Fibroblast of lung (primary cell): ENCODE results near the gene PSMG3. TPM values are rescaled to one million over a fixed set of nuclear protein-coding genes. Genes with fewer than 3 reads are reported as not detected.
A peak's percentile ranks its signal among the peaks of the same experiment; 100 is the strongest.

Experiments
- DNase-seq, 2 donors: peaks; one replicate each; pipeline versions ENCODE4 v3.0.0 to v3.0.0-alpha.2; 2010; ENCODE audit warnings: low read depth in 2 of 2
- H2AFZ ChIP-seq: 2 replicates; pipeline ENCODE4 v1.5.1; 2012; ENCODE audit warnings: low read length, control low read depth, inconsistent platforms
- H3K27ac ChIP-seq: 2 replicates; pipeline ENCODE4 v1.5.1; 2011; ENCODE audit warnings: low read length, control low read depth; ENCODE audit not compliant: insufficient read depth
- H3K27me3 ChIP-seq: 2 replicates; pipeline ENCODE4 v1.5.1; 2011; ENCODE audit warnings: mild to moderate bottlenecking, low read length; ENCODE audit not compliant: control insufficient read depth, insufficient read depth
- H3K36me3 ChIP-seq: 2 replicates; pipeline ENCODE4 v1.5.1; 2011; ENCODE audit warnings: low read length; ENCODE audit not compliant: control insufficient read depth, insufficient read depth
- H3K4me1 ChIP-seq: 2 replicates; pipeline ENCODE4 v1.5.1; 2011; ENCODE audit warnings: low read length; ENCODE audit not compliant: control insufficient read depth, insufficient read depth; ENCODE audit errors: extremely low read depth
- H3K4me2 ChIP-seq: 2 replicates; pipeline ENCODE4 v1.5.1; 2011; ENCODE audit warnings: low read length, control low read depth; ENCODE audit not compliant: insufficient read depth; ENCODE audit errors: extremely low read depth
- H3K4me3 ChIP-seq, 4 experiments: fragments of 200-600 bp in 1 of 4; sonication (generic) in 1 of 4; replicated peaks in 1 of 4; 2 replicates each; pipeline ENCODE4 v1.5.1; 2011 to 2016; ENCODE audit warnings: low read length in 4 of 4, low read depth in 3 of 4, mild to moderate bottlenecking in 3 of 4, control low read depth in 2 of 4, inconsistent platforms in 1 of 4, mixed read lengths in 1 of 4; ENCODE audit not compliant: insufficient read depth in 1 of 4; ENCODE audit errors: control extremely low read depth in 1 of 4
- H3K79me2 ChIP-seq: 2 replicates; pipeline ENCODE4 v1.5.1; 2012; ENCODE audit warnings: mild to moderate bottlenecking, low read length, inconsistent platforms; ENCODE audit not compliant: control insufficient read depth, insufficient read depth
- H3K9ac ChIP-seq: 2 replicates; pipeline ENCODE4 v1.5.1; 2011; ENCODE audit warnings: mild to moderate bottlenecking, low read length, control low read depth; ENCODE audit not compliant: insufficient read depth
- H3K9me3 ChIP-seq: 2 replicates; pipeline ENCODE4 v1.5.1; 2012; ENCODE audit warnings: low read depth, low read length; ENCODE audit not compliant: control insufficient read depth, insufficient read depth
- H4K20me1 ChIP-seq: 2 replicates; pipeline ENCODE4 v1.5.1; 2011; ENCODE audit warnings: low read length; ENCODE audit not compliant: control insufficient read depth, insufficient read depth; ENCODE audit errors: extremely low read depth
- CTCF ChIP-seq, 2 donors: IDR thresholded peaks in 1 of 2; conservative IDR thresholded peaks in 1 of 2; 1 replicate in 1 of 2; 2 replicates in 1 of 2; pipeline ENCODE4 v1.5.1; 2011 to 2012; ENCODE audit warnings: low read length in 2 of 2, control low read depth in 1 of 2, inconsistent platforms in 1 of 2, low read depth in 1 of 2, mild to moderate bottlenecking in 1 of 2
- EZH2 ChIP-seq: IDR thresholded peaks from 2 replicates; pipeline ENCODE4 v1.5.1; 2012; ENCODE audit warnings: low read length, control low read depth, mild to moderate bottlenecking; ENCODE audit errors: missing control alignments
- polyA plus RNA-seq, 2 donors: library from polyadenylated mRNA; depleted of rRNA in 1 of 2; stranded (reverse) in 1 of 2; unstranded in 1 of 2; fragments of >200 nt; gene quantifications; 2 replicates each; pipeline ENCODE4 v1.2.1, GENCODE V29; 2011 to 2012; ENCODE audit warnings: missing spikeins in 1 of 2
- total RNA-seq: library from RNA; depleted of rRNA; stranded (reverse); fragments of >200 nt; gene quantifications from 2 replicates; pipeline ENCODE4 v1.2.1, GENCODE V29; 2014

Gene PSMG3
- total and polyA plus RNA-seq, 2 donors (not counting 1 experiment from before 2014, with no cell fraction given), result 19.3 to 24.6 TPM

- TF ChIP-seq EZH2 (no peak), CTCF (conservative IDR thresholded peaks at IDR 0.05 in 1 of 2, IDR thresholded peaks at IDR 0.05 in 1 of 2; ENCODE audit: low read depth in 1 of 2, low read length in 2 of 2) (no peak)
- H3K4me2 ChIP-seq, result no peak overlapping the region
- no peaks in the 10 kb centered on the region for H3K9me3 ChIP-seq
- no peak overlapping the region for H2AFZ ChIP-seq
- H4K20me1 ChIP-seq, result no peaks in the 10 kb centered on the region
- no peaks in the 10 kb centered on the region for H3K36me3 ChIP-seq
- H3K79me2 ChIP-seq, result no peaks in the 10 kb centered on the region
- no peak overlapping the region for H3K4me3 ChIP-seq
- no peak overlapping the region for H3K9ac ChIP-seq
- no peaks in the 10 kb centered on the region for H3K27me3 ChIP-seq
- H3K4me1 ChIP-seq, result no peaks in the 10 kb centered on the region
- no peak overlapping the region for H3K27ac ChIP-seq
- no peak for DNase-seq
These were observed 46.9 kb upstream of the PSMG3 start for GRCh38 chr7:1616741-1617140.

GRCh38 chr7:1611708-1612241 lies 41.9 kb upstream of the PSMG3 start:
- Histone ChIP-seq H2AFZ (no peak overlapping the region), H3K27ac (no peak overlapping the region), H3K4me2 (no peak overlapping the region), H3K4me3 (no peak overlapping the region), H3K27me3 (peaks cover 6% of the 10 kb centered on the region), H3K9ac (no peak overlapping the region), H4K20me1 (no peaks in the 10 kb centered on the region), H3K36me3 (no peaks in the 10 kb centered on the region), H3K9me3 (no peaks in the 10 kb centered on the region), H3K4me1 (no peaks in the 10 kb centered on the region), H3K79me2 (no peaks in the 10 kb centered on the region)
- no peak for TF ChIP-seq CTCF (conservative IDR thresholded peaks at IDR 0.05 in 1 of 2, IDR thresholded peaks at IDR 0.05 in 1 of 2; ENCODE audit: low read depth in 1 of 2, low read length in 2 of 2)
- TF ChIP-seq EZH2, result no peak
- peak; percentile 92 to 93 for DNase-seq

DNA sequence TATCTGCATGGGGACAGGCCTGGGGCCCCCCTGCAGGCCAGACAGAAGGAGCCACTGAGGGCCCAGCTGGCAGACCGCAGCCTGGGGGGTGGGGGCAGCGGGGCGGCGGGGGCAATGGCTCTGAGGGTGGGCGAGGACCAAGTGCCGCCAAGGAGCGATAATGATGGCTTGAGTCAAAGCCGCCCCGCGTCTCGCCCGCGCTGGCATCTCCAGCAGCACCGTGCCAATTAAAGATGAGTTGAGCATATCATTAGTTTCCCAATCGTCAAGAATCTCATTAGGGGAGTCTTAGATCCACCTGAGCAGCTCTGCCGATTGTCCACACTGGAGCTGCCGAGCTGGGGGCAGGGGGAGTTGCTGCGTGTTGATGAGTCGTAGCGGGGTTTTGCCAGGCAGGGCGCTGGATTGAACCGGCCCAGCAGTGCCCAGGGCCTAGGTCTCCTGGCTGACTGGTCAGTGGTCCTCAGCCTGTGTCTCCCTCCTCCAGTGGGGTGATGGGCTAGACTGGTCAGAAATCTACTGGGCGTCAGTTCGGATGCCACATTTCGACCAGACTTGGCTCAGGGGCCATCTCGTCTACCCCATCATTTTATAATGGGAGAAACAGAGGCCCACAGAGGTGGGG lies 41.0 kb upstream of the PSMG3 start:
- Histone ChIP-seq H3K4me2 (no peak overlapping the region), H4K20me1 (no peaks in the 10 kb centered on the region), H3K9ac (no peak overlapping the region), H2AFZ (no peak overlapping the region), H3K9me3 (no peaks in the 10 kb centered on the region), H3K4me3 (no peak overlapping the region), H3K27me3 (peaks cover 6% of the 10 kb centered on the region), H3K79me2 (no peaks in the 10 kb centered on the region), H3K4me1 (no peaks in the 10 kb centered on the region), H3K27ac (no peak overlapping the region), H3K36me3 (no peaks in the 10 kb centered on the region)
- peak in 1 of 2 donors; percentile 22 for DNase-seq
- TF ChIP-seq CTCF (conservative IDR thresholded peaks at IDR 0.05 in 1 of 2, IDR thresholded peaks at IDR 0.05 in 1 of 2; ENCODE audit: low read depth in 1 of 2, low read length in 2 of 2) (no peak), EZH2 (no peak)
